ENCODE data around the gene PDE7B.

DNA sequence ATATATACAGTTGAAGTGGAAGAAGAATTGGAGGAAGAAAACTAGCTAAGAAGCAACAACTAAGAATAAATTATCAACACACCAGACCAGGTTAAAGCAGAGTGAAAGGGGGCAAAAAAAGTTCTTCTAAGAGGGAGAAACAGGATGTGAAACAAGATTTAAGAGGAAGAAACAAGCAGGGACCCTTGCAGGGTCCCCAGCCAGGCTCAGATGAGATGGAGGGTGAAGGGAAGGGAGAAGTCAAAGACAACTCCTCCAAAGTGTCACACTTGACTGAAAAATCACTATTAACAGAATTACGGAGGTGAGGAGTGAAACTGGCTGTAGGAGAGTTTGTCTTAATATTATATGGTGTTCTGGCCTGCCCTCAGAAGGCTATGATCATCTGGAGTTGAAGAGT, 333.2 kb downstream of the PDE7B start:
- TF ChIP-seq, protein P1, sequence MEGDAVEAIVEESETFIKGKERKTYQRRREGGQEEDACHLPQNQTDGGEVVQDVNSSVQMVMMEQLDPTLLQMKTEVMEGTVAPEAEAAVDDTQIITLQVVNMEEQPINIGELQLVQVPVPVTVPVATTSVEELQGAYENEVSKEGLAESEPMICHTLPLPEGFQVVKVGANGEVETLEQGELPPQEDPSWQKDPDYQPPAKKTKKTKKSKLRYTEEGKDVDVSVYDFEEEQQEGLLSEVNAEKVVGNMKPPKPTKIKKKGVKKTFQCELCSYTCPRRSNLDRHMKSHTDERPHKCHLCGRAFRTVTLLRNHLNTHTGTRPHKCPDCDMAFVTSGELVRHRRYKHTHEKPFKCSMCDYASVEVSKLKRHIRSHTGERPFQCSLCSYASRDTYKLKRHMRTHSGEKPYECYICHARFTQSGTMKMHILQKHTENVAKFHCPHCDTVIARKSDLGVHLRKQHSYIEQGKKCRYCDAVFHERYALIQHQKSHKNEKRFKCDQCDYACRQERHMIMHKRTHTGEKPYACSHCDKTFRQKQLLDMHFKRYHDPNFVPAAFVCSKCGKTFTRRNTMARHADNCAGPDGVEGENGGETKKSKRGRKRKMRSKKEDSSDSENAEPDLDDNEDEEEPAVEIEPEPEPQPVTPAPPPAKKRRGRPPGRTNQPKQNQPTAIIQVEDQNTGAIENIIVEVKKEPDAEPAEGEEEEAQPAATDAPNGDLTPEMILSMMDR (IDR thresholded peaks at IDR 0.05), result no peak
- no peak for TF ChIP-seq POLR2A (IDR thresholded peaks at IDR 0.05)

All from tibial nerve (tissue), 3 donors.